RWPE1 (cell line): ENCODE measurements around the gene SRPK2.

Source experiments
- CTCF ChIA-PET: fragments of 350-600 bp; sonication (Branson Sonifier 250); formaldehyde crosslinking; extraction: SDS; loops from one replicate; lab custom pipeline; 2021; lab: Yijun Ruan, JAX
- POLR2A ChIA-PET: fragments of 400-600 bp; formaldehyde crosslinking; extraction: SDS; loops from one replicate; lab custom pipeline; 2020; ENCODE audit warnings: antibody characterized with exemption; ENCODE audit not compliant: low non-redundant PET; lab: Yijun Ruan, JAX
- DNase-seq: peaks from one replicate; pipeline ENCODE4 v3.0.0; 2012; ENCODE audit warnings: low spot score
- H3K27ac ChIP-seq: fragments of 450-650 bp; 2 replicates; pipeline ENCODE4 v1.5.1; 2017
- TF ChIP-seq, protein P1 (sequence below): fragments of 450-650 bp; conservative IDR thresholded peaks from 2 replicates; pipeline ENCODE4 v1.5.1; 2017; ENCODE audit warnings: low read depth, mild to moderate bottlenecking

The SRPK2 gene

DNA sequence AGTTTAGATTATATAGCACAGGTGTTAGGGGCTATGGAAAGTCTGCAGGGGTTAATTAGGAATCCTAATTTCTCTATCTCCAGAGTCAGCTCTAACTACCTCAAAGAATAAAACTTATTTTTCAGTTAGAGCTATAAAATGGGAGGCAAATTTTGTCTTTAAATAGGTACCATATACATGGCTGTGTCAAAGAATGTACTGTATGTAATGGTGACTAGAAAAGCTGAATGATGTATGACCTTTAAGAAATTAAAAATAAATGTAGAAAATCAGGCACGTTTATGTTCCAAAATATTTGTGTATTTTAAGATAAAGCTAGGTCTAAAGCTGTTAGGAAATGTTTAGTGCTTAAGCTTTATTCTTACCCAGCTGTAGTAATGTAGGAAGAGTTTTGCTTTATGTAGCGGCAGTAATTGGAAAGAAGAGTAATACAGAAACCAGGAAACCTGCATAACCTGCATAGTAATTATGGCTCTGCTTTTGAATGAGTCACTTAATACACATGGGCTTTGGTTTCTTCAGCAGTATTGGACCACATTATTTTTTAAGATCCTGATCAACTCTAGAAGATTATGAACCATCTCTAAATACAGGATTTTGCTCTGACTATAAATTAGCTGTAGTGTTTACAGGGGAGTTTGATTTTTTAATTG lies 289.7 kb downstream of the SRPK2 start:
- TF ChIP-seq, protein P1, sequence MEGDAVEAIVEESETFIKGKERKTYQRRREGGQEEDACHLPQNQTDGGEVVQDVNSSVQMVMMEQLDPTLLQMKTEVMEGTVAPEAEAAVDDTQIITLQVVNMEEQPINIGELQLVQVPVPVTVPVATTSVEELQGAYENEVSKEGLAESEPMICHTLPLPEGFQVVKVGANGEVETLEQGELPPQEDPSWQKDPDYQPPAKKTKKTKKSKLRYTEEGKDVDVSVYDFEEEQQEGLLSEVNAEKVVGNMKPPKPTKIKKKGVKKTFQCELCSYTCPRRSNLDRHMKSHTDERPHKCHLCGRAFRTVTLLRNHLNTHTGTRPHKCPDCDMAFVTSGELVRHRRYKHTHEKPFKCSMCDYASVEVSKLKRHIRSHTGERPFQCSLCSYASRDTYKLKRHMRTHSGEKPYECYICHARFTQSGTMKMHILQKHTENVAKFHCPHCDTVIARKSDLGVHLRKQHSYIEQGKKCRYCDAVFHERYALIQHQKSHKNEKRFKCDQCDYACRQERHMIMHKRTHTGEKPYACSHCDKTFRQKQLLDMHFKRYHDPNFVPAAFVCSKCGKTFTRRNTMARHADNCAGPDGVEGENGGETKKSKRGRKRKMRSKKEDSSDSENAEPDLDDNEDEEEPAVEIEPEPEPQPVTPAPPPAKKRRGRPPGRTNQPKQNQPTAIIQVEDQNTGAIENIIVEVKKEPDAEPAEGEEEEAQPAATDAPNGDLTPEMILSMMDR, result no peak
- no peak overlapping the region for H3K27ac ChIP-seq
- ChIA-PET CTCF (interaction anchor here (0.5 kb wide), 1 partner anchor 11 kb away, joined by 7 read pairs; no protein-coding TSS in a partner anchor), POLR2A (no interaction called here)
- peak; percentile 27 for DNase-seq

DNA sequence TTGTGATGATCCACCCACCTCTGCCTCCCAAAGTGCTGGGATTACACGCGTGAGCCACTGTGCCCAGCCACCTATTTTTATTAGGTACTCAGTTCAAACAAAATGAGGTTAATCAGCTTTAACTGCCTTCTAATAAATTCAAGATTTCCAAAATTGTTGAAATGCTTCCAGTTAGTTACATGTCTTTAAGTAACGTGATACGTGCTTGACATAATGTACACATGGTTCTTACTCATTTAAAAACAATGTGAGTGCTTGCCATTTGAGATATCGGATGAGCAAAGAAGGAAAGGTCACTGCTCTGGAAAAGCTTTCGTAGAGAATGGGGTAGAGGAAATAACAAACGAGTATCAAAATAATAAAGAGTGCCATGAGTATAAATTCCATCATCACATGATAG lies 291.1 kb downstream of the SRPK2 start:
- POLR2A ChIA-PET, result interaction anchor here (0.5 kb wide), 1 partner anchor 179 kb away, joined by 5 read pairs; no protein-coding TSS in a partner anchor
- peak overlapping the region; percentile 79 for H3K27ac ChIP-seq
- CTCF ChIA-PET, result interaction anchor here (0.6 kb wide), 1 partner anchor 22 kb away, joined by 3 read pairs; no protein-coding TSS in a partner anchor
- TF ChIP-seq, protein P1, result no peak
- DNase-seq, result peak; percentile 83

DNA sequence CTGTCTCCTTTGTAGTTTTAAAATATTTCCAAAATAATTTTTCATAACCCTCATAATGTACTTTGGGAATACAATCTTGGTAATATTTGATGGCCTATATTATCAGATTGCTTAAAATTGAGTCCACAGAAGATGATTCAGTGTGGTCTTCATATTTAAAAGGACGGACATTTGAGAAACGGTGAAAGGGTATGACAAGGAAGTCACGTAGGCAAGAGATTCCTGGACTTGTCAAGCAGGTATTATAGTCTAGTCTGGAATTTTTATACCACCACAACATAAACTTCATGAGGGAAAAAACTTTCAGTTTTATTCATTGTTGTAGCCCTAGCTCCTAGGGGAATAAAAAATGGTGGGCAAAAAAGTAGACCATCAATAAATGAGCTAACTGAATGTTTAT lies 292.4 kb downstream of the SRPK2 start:
- ChIA-PET POLR2A (no interaction called here), CTCF (no interaction called here)
- TF ChIP-seq, protein P1, result no peak
- DNase-seq, result no peak
- H3K27ac ChIP-seq, result no peak overlapping the region

DNA sequence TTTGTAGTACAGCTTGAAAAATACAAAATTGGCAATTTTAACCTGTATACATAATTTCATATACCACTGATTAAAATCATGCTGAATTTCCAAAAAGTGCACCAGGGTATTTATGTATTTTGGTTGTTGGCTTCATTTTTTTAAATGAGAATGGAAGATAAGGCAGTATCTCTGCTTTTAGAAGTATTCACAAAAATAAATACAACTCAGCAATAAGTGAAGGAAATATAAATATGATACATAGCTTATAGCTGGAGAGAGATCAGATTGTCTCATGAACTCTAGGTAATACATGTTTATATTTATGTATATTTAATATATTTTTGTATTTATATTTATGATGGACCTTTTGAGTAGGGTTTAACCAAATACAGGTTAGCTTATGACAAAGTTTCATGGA lies 293.8 kb downstream of the SRPK2 start:
- ChIA-PET POLR2A (no interaction called here), CTCF (interaction anchor here (0.6 kb wide), 2 partner anchors 26 to 947 kb away, joined by 3 to 4 read pairs; no protein-coding TSS in a partner anchor)
- no peak for DNase-seq
- TF ChIP-seq, protein P1, result no peak
- no peak overlapping the region for H3K27ac ChIP-seq

DNA sequence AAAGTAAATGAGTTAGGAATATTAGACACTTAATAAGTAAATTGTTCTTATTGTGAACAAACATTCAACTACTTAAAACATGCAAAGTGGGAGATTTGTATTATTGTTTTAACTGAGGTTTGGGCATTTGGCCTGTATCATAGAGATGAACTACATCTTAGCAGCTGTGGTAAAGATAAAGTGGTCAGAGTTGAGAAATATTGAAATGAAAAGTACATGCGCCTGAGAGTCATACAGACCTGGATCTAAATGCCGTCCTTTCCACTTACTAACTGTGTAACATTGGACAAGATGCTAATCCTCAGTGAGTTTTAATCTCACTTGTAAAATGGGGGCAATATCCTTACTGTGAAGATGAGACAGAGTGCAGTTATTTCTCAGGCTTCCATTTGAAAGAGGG lies 300.3 kb downstream of the SRPK2 start:
- no peak overlapping the region for H3K27ac ChIP-seq
- DNase-seq, result no peak
- TF ChIP-seq, protein P1, result no peak
- ChIA-PET POLR2A (no interaction called here), CTCF (no interaction called here)

DNA sequence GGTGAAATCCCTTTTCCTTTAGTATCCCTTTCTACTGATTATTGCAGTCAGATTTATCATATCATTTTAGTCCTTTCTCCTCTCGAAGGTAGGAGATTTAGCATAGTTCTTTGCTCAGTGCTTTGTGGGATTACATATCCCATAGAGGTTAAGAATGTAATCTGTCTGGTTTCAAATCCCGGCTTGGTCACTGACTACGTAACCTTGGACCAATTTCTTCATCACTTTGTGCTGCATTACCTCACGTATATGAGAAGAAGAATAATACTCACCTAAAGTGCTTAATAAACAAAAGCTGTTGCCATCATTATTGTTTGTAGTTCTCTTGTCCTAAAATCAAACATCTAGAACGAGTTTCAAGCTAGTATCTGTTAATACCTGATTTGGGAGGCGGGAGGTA lies 300.7 kb downstream of the SRPK2 start:
- TF ChIP-seq, protein P1, result no peak
- ChIA-PET CTCF (interaction anchor here (0.6 kb wide), 1 partner anchor 11 kb away, joined by 7 read pairs; no protein-coding TSS in a partner anchor), POLR2A (no interaction called here)
- no peak overlapping the region for H3K27ac ChIP-seq
- no peak for DNase-seq
